GM12878 (cell line): Measurements from ENCODE around the gene DERL3. TPM values are rescaled to one million over a fixed set of nuclear protein-coding genes. Genes with fewer than 3 reads are reported as not detected.

Experiments
- ATAC-seq: fragments of 200-7000 bp; cut with Tn5 transposase; 3 replicates; pipeline ENCODE4 v1.9.1; 2020; ENCODE audit warnings: mild to moderate bottlenecking, moderate library complexity
- BruUV-seq: library from RNA; stranded (reverse); fragments of 400-500 nt; replicated peaks from 2 replicates; lab custom pipeline; 2021; lab: Mats Ljungman, UMichigan
- CTCF ChIA-PET: fragments of 300-600 bp; sonication (Branson Sonifier 250); formaldehyde crosslinking; extraction: SDS; loops from one replicate; lab custom pipeline; 2021; ENCODE audit warnings: inconsistent platforms; lab: Yijun Ruan, JAX
- POLR2A ChIA-PET: fragments of 350-600 bp; formaldehyde crosslinking; extraction: SDS; loops from one replicate; lab custom pipeline; 2021; ENCODE audit warnings: inconsistent platforms; lab: Charles Lee
- RAD21 ChIA-PET: fragments of 300-600 bp; sonication (Branson Sonifier 250); formaldehyde crosslinking; loops from one replicate; lab custom pipeline; 2023; ENCODE audit warnings: antibody characterized with exemption; ENCODE audit not compliant: unreplicated experiment; lab: Charles Lee
- SMC1A ChIA-PET: fragments of 300-600 bp; sonication (Branson Sonifier 250); formaldehyde crosslinking; loops from one replicate; lab custom pipeline; 2023; ENCODE audit not compliant: unreplicated experiment, uncharacterized antibody; lab: Charles Lee
- DNase-seq: peaks from one replicate; pipeline ENCODE4 v3.0.0-alpha.2; 2011; ENCODE audit warnings: low read depth, low spot score
- FAIRE-seq: peaks from 3 replicates; lab custom pipeline; 2011; peaks lifted over from hg19 to GRCh38; lab: Jason Lieb, UNC
- H2AFZ ChIP-seq: 2 replicates; pipeline ENCODE4 v1.6.0; 2011; ENCODE audit warnings: low read depth, low read length, control low read depth; ENCODE audit not compliant: control insufficient read depth
- H3K27ac ChIP-seq: 2 replicates; pipeline ENCODE4 v1.5.1; 2011; ENCODE audit warnings: control low read depth; ENCODE audit not compliant: control insufficient read depth, insufficient read depth
- H3K27me3 ChIP-seq, 2 experiments: replicated peaks in 1 of 2; 2 replicates each; pipeline versions ENCODE4 v1.6.0 to v1.6.1; 2011; ENCODE audit warnings: low read length in 1 of 2; ENCODE audit not compliant: control insufficient read depth in 2 of 2, insufficient read depth in 2 of 2
- H3K36me3 ChIP-seq, 2 experiments: 2 replicates each; pipeline ENCODE4 v1.5.1; 2011; ENCODE audit warnings: low read length in 1 of 2; ENCODE audit not compliant: control insufficient read depth in 2 of 2, insufficient read depth in 2 of 2
- H3K4me1 ChIP-seq: 2 replicates; pipeline ENCODE4 v1.6.1; 2011; ENCODE audit warnings: mild to moderate bottlenecking, low read length, moderate library complexity, mixed read lengths; ENCODE audit not compliant: control insufficient read depth, insufficient read depth
- H3K4me2 ChIP-seq: 2 replicates; pipeline ENCODE4 v1.6.0; 2011; ENCODE audit warnings: control low read depth; ENCODE audit not compliant: control insufficient read depth, insufficient read depth
- H3K4me3 ChIP-seq: fragments of 200-600 bp; sonication (generic); 2 replicates; pipeline ENCODE4 v1.5.1; 2016
- H3K79me2 ChIP-seq: 2 replicates; pipeline ENCODE4 v1.6.0; 2011; ENCODE audit warnings: low read length; ENCODE audit not compliant: control insufficient read depth, insufficient read depth
- H3K9ac ChIP-seq: 2 replicates; pipeline ENCODE4 v1.8.0; 2011; ENCODE audit warnings: low read length, control low read depth, mixed read lengths; ENCODE audit not compliant: control insufficient read depth, insufficient read depth
- H3K9me3 ChIP-seq: replicated peaks from 3 replicates; pipeline ENCODE4 v1.5.1; 2011; ENCODE audit warnings: mild to moderate bottlenecking, low read length; ENCODE audit not compliant: control insufficient read depth, insufficient read depth
- H4K20me1 ChIP-seq: 2 replicates; pipeline ENCODE4 v1.6.0; 2011; ENCODE audit not compliant: control insufficient read depth, insufficient read depth
- BMI1 ChIP-seq: fragments of 450-650 bp; IDR thresholded peaks from 2 replicates; pipeline ENCODE4 v1.6.1; 2016; ENCODE audit warnings: mild to moderate bottlenecking, moderate library complexity, borderline replicate concordance
- CHD2 ChIP-seq: IDR thresholded peaks from 2 replicates; pipeline ENCODE4 v1.6.1; 2011; ENCODE audit warnings: low read depth, low read length, improper control_type of control experiment, borderline replicate concordance
- GABPA ChIP-seq: IDR thresholded peaks from 2 replicates; pipeline ENCODE4 v1.6.1; 2014; ENCODE audit warnings: antibody characterized with exemption, low read depth, mild to moderate bottlenecking, inconsistent platforms
- JUND ChIP-seq: IDR thresholded peaks from 2 replicates; pipeline ENCODE4 v1.6.1; 2012; ENCODE audit warnings: low read depth, mild to moderate bottlenecking, low read length, improper control_type of control experiment, moderate library complexity
- MYC ChIP-seq: IDR thresholded peaks from 2 replicates; pipeline ENCODE4 v1.6.1; 2011; ENCODE audit warnings: mild to moderate bottlenecking, low read length, moderate library complexity, inconsistent platforms; ENCODE audit not compliant: insufficient read depth, insufficient replicate concordance, insufficient read length, severe bottlenecking
- NFIC ChIP-seq: IDR thresholded peaks from 2 replicates; pipeline ENCODE4 v1.6.1; 2012; ENCODE audit warnings: low read depth, mild to moderate bottlenecking, inconsistent platforms, low read length, moderate library complexity
- POLR2AphosphoS2 ChIP-seq: IDR thresholded peaks from 2 replicates; pipeline ENCODE4 v1.6.1; 2011; ENCODE audit warnings: low read depth, mild to moderate bottlenecking, low read length, improper control_type of control experiment, moderate library complexity
- POLR2AphosphoS5 ChIP-seq: IDR thresholded peaks from 2 replicates; pipeline ENCODE4 v1.6.1; 2011; ENCODE audit warnings: mild to moderate bottlenecking, low read length, inconsistent platforms
- RUNX3 ChIP-seq: IDR thresholded peaks from 2 replicates; pipeline ENCODE4 v1.6.1; 2012; ENCODE audit warnings: low read length, inconsistent platforms
- SMC3 ChIP-seq: IDR thresholded peaks from 2 replicates; pipeline ENCODE4 v1.6.1; 2011; ENCODE audit warnings: low read length, improper control_type of control experiment, borderline replicate concordance
- STAT3 ChIP-seq: IDR thresholded peaks from 2 replicates; pipeline ENCODE4 v1.6.1; 2011; ENCODE audit warnings: low read depth, low read length, improper control_type of control experiment
- USF1 ChIP-seq: IDR thresholded peaks from 2 replicates; pipeline ENCODE4 v1.6.1; 2011; ENCODE audit warnings: borderline replicate concordance, low read depth, mild to moderate bottlenecking, moderate library complexity, mixed read lengths, low read length; ENCODE audit not compliant: insufficient read depth; ENCODE audit errors: extremely low read length
- WRNIP1 ChIP-seq: IDR thresholded peaks from 2 replicates; pipeline ENCODE4 v1.6.1; 2011; ENCODE audit warnings: low read depth, low read length, improper control_type of control experiment, borderline replicate concordance
- YY1 ChIP-seq: IDR thresholded peaks from 2 replicates; pipeline ENCODE4 v1.6.1; 2011; ENCODE audit warnings: low read depth, mild to moderate bottlenecking, low read length
- ZNF687 ChIP-seq: fragments of 450-650 bp; IDR thresholded peaks from 2 replicates; pipeline ENCODE4 v1.6.1; 2017; ENCODE audit warnings: mild to moderate bottlenecking, moderate library complexity
- WGBS: methylation state at CpG from one replicate; pipeline ENCODE4 v1.1.6; 2016; ENCODE audit warnings: low lambda C conversion rate; ENCODE audit not compliant: insufficient replicate concordance, insufficient coverage; ENCODE audit errors: missing lambda C conversion rate; 5-methylcytosine and 5-hydroxymethylcytosine counted together
- in situ Hi-C: fragments of 300-500 bp; cut with MboI; formaldehyde crosslinking; loops from 9 replicates; pipeline ENCODE4 v1.14.3; 2018; ENCODE audit warnings: mixed read lengths
- intact Hi-C: fragments of 100-400 bp; cut with micrococcal nuclease; formaldehyde crosslinking; loops from one replicate; pipeline ENCODE4 v1.14.2; 2022; ENCODE audit not compliant: unreplicated experiment
- polyA plus RNA-seq, 11 experiments: library from polyadenylated mRNA; depleted of rRNA in 4 of 11; unstranded in 6 of 11; stranded (reverse) in 5 of 11; fragments of >200 nt; fragmentation: Nextera tagmentation in 4 of 11; fragmentation: Illumina TruSeq in 1 of 11; extraction: Ambion mirVana in 4 of 11; extraction: Trizol in 1 of 11; gene quantifications; 1 replicate in 1 of 11; 2 replicates in 10 of 11; pipeline versions ENCODE4 v1.2.1 to v1.2.3, GENCODE V29; 2011 to 2016; ENCODE audit warnings: inconsistent platforms in 2 of 11, missing spikeins in 2 of 11, low read depth in 1 of 11
- total RNA-seq, 4 experiments: library from RNA; depleted of rRNA in 3 of 4; stranded (reverse); fragments of >200 nt in 3 of 4; fragmentation: Illumina TruSeq in 1 of 4; extraction: Trizol in 1 of 4; gene quantifications; 2 replicates each; pipeline versions ENCODE4 v1.2.1 to v1.2.3, GENCODE V29; 2013 to 2021
- TF ChIP-seq, protein P1 (sequence below): fragments of 450-650 bp; IDR thresholded peaks from 2 replicates; pipeline ENCODE4 v1.6.1; 2017; ENCODE audit warnings: mild to moderate bottlenecking, low read depth, inconsistent platforms; ENCODE audit not compliant: poor library complexity, severe bottlenecking

Gene DERL3
- total and polyA plus RNA-seq, 10 of the 15 experiments (the other 5 are each of a cell fraction or from before 2014, with no cell fraction given), result 4.1 to 52.4 (median 14.1) TPM

GRCh38 chr22:23789121-23789520, 49.7 kb downstream of the DERL3 start:
- DNase-seq, result no peak
- in situ Hi-C loops (no loop called here), intact Hi-C loops (no loop called here)
- H3K79me2 ChIP-seq, result peaks cover 50% of the 10 kb centered on the region
- H3K4me2 ChIP-seq, result peak overlapping the region; percentile 56
- peak overlapping the region; percentile 13; the same call in 1 of the 2 replicates for H3K9ac ChIP-seq
- peaks cover 11% of the 10 kb centered on the region for H3K4me1 ChIP-seq
- 71% methylated on average over 4 of the region's 4 CpGs for WGBS
- peak overlapping the region; percentile 73; the same call in 1 of the 2 replicates for H3K4me3 ChIP-seq
- ChIA-PET RAD21 (interaction anchor here (0.9 to 1.2 kb wide), 5 partner anchors 11 to 68 kb away, joined by 3 to 4 read pairs (median 3); partner anchors contain the start of genes SLC2A11 and VPREB3), CTCF (interaction anchor here (0.6 to 2.8 kb wide), 11 partner anchors 9 to 68 kb away, joined by 3 to 11 read pairs (median 4); partner anchors contain the start of genes CHCHD10 and SLC2A11), POLR2A (interaction anchor here (0.6 to 2.2 kb wide), 7 partner anchors 10 to 486 kb away, joined by 4 to 14 read pairs (median 5); no protein-coding TSS in a partner anchor), SMC1A (interaction anchor here (0.9 to 2.5 kb wide), 8 partner anchors 9 to 72 kb away, joined by 3 to 13 read pairs (median 4); no protein-coding TSS in a partner anchor)
- no peak for ATAC-seq
- H3K36me3 ChIP-seq, result peaks cover 11 to 14% of the 10 kb centered on the region in 2 experiments; a peak in 3 of 4 replicates
- no peak overlapping the region for H3K27ac ChIP-seq
- no peak for FAIRE-seq
- H3K27me3 ChIP-seq, result no peaks in the 10 kb centered on the region
- 0 out of 2 replicates have a peak, but pooled peaks cover 4% of the 10 kb centered on the region for H4K20me1 ChIP-seq
- no TSS peak for BruUV-seq
- H3K9me3 ChIP-seq, result no peaks in the 10 kb centered on the region
- no peak for TF ChIP-seq POLR2AphosphoS5
- TF ChIP-seq, protein P1, sequence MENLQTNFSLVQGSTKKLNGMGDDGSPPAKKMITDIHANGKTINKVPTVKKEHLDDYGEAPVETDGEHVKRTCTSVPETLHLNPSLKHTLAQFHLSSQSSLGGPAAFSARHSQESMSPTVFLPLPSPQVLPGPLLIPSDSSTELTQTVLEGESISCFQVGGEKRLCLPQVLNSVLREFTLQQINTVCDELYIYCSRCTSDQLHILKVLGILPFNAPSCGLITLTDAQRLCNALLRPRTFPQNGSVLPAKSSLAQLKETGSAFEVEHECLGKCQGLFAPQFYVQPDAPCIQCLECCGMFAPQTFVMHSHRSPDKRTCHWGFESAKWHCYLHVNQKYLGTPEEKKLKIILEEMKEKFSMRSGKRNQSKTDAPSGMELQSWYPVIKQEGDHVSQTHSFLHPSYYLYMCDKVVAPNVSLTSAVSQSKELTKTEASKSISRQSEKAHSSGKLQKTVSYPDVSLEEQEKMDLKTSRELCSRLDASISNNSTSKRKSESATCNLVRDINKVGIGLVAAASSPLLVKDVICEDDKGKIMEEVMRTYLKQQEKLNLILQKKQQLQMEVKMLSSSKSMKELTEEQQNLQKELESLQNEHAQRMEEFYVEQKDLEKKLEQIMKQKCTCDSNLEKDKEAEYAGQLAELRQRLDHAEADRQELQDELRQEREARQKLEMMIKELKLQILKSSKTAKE, result no peak
- TF ChIP-seq YY1, result no peak
- no peak for TF ChIP-seq WRNIP1
- TF ChIP-seq JUND, result no peak
- TF ChIP-seq ZNF687, result no peak
- TF ChIP-seq SMC3, result no peak
- TF ChIP-seq BMI1, result no peak
- TF ChIP-seq STAT3, result no peak
- no peak for TF ChIP-seq RUNX3
- no peak for TF ChIP-seq USF1
- no peak for TF ChIP-seq POLR2AphosphoS2
- TF ChIP-seq CHD2, result no peak
- TF ChIP-seq GABPA, result no peak
- no peak for TF ChIP-seq MYC
- no peak for TF ChIP-seq NFIC
- H2AFZ ChIP-seq, result no peak overlapping the region
